Fibroblast of skin of right biceps (primary cell): ENCODE results near the gene FGGY.
A peak's percentile ranks its signal among the peaks of the same experiment; 100 is the strongest.
"Not testable (repeated sequence)": the region's sequence is repeated elsewhere in the genome, so short reads cannot be mapped to it uniquely, and the experiment has no call there.

Experiments
- DNase-seq: peaks from one replicate; pipeline ENCODE4 v3.0.0-alpha.2; 2013

FGGY gene

GRCh38 chr1:59556802-59557548 lies 260.1 kb downstream of the FGGY start:
- DNase-seq = no peak

- no peak for DNase-seq
Measured at GRCh38 chr1:59557549-59557885, 260.6 kb downstream of the FGGY start.

GRCh38 chr1:59558580-59558979 lies 261.7 kb downstream of the FGGY start:
- DNase-seq = not testable (repeated sequence)

GRCh38 chr1:59560807-59561450 lies 264.0 kb downstream of the FGGY start:
- DNase-seq = no peak

- no peak for DNase-seq
Measured at GRCh38 chr1:59561796-59562195, 264.9 kb downstream of the FGGY start.

- DNase-seq = peak; percentile 21
Measured at GRCh38 chr1:59564192-59564891, 267.4 kb downstream of the FGGY start.

GRCh38 chr1:59565611-59566410 lies 268.9 kb downstream of the FGGY start:
- peak; percentile 86 for DNase-seq

GRCh38 chr1:59568158-59568935 lies 271.5 kb downstream of the FGGY start:
- no peak for DNase-seq

- DNase-seq = no peak
Measured at GRCh38 chr1:59569198-59569597, 272.3 kb downstream of the FGGY start.

GRCh38 chr1:59570524-59570923 lies 273.6 kb downstream of the FGGY start:
- DNase-seq = no peak

- peak; percentile 87 for DNase-seq
Measured at GRCh38 chr1:59574085-59574484, 277.2 kb downstream of the FGGY start.

GRCh38 chr1:59577774-59578173 lies 280.9 kb downstream of the FGGY start:
- DNase-seq = no peak

GRCh38 chr1:59579222-59579621 lies 282.3 kb downstream of the FGGY start:
- DNase-seq = no peak

- DNase-seq = no peak
Measured at GRCh38 chr1:59580257-59580656, 283.4 kb downstream of the FGGY start.

- DNase-seq = not testable (repeated sequence)
Measured at GRCh38 chr1:59592410-59592809, 295.5 kb downstream of the FGGY start.

- no peak for DNase-seq
Measured at GRCh38 chr1:59592924-59593323, 296.0 kb downstream of the FGGY start.

GRCh38 chr1:59593798-59594790 lies 297.2 kb downstream of the FGGY start:
- DNase-seq = no peak

GRCh38 chr1:59595774-59596173 lies 298.9 kb downstream of the FGGY start:
- DNase-seq = peak; percentile 59

- peak; percentile 77 for DNase-seq
Measured at GRCh38 chr1:59596432-59596831, 299.5 kb downstream of the FGGY start.

- DNase-seq = no peak
Measured at GRCh38 chr1:59596956-59597355, 300.1 kb downstream of the FGGY start.
